ENCODE results near the gene KCND3.

GRCh38 chr1:111804776-111805175 lies 184.7 kb downstream of the KCND3 start:
- TF ChIP-seq CTCF (IDR thresholded peaks at IDR 0.05) (no peak), EP300 (IDR thresholded peaks at IDR 0.05; ENCODE audit: low read depth) (no peak), POLR2AphosphoS5 (IDR thresholded peaks at IDR 0.05) (no peak)
